Fibroblast of mammary gland (primary cell): ENCODE results near the gene ST8SIA6.

Experiments
- DNase-seq: peaks from one replicate; pipeline ENCODE4 v3.0.0-alpha.2; 2010; ENCODE audit warnings: low read depth
- H3K4me3 ChIP-seq: 2 replicates; pipeline ENCODE4 v1.5.1; 2011; ENCODE audit warnings: low read depth, mild to moderate bottlenecking, low read length, moderate library complexity; ENCODE audit not compliant: control insufficient read depth
- CTCF ChIP-seq: conservative IDR thresholded peaks from 2 replicates; pipeline ENCODE4 v1.5.1; 2011; ENCODE audit warnings: low read depth, low read length, inconsistent platforms; ENCODE audit not compliant: control insufficient read depth, insufficient read depth

ST8SIA6 gene

DNA sequence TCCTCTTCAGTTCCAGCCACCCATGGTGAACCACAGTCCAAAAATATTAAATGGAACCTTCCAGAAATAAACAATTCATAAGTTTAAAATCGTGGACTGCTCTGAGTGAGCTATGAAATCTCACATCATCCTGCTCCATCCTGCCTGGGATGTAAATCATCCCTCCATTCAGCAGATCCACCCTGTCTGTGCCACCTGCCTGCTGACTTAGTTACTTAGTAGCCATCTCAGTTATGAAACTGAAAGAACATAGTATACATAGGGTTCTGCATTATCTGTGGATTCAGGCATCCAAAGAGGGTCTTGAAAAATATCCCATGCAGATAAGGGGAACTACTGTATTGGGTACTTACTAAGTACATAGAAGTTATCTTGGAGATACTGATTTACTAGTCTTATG lies 89.0 kb downstream of the ST8SIA6 start:
- H3K4me3 ChIP-seq: no peak overlapping the region
- DNase-seq: no peak
- no peak for TF ChIP-seq CTCF

DNA sequence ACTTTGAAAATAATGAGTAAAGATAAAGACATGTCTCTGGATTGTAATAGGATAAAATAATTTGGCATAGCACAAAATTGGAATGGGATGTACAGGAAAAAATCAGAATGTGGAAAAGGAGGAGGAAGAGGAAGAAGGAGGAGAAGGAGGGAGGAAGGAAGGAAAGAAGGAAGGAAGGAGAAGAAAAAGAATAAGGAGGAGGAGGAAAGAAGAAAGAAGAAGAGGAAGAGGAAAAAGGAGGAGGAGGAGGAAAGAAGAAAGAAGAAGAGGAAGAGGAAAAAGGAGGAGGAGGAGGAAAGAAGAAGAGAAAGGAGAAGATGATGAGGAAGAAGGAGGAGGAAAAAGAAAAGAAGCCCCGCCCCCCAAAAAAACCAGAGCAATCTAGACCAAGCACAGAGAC lies 95.9 kb downstream of the ST8SIA6 start:
- H3K4me3 ChIP-seq: no peak overlapping the region
- no peak for TF ChIP-seq CTCF
- DNase-seq: no peak

- no peak for DNase-seq
- no peak for TF ChIP-seq CTCF
- H3K4me3 ChIP-seq: no peak overlapping the region
These were observed 96.6 kb downstream of the ST8SIA6 start for GRCh38 chr10:17357781-17358180.

DNA sequence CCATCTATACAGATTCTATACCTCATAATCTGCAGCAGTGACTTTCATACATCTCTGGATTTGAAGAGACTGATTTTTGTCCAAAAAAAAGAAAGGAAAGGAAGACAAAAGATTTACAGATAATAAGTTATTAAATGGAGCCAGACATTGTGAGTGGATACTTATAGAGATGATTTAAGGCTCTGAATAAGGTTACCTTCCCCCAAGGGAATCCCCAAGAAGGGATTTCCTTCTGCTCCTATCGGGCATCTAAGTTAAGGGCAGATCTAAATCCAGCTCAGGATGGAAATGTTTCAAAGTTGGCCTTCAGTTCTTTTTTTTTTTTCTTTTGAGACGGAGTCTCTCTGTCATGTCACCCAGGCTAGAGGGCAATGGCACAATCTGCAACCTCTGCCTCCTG lies 97.6 kb downstream of the ST8SIA6 start:
- no peak overlapping the region for H3K4me3 ChIP-seq
- DNase-seq: no peak
- no peak for TF ChIP-seq CTCF

GRCh38 chr10:17354781-17355180 lies 99.6 kb downstream of the ST8SIA6 start:
- peak; percentile 34 for DNase-seq
- no peak overlapping the region for H3K4me3 ChIP-seq
- no peak for TF ChIP-seq CTCF

- peak; percentile 48 for DNase-seq
- no peak for TF ChIP-seq CTCF
- H3K4me3 ChIP-seq: no peak overlapping the region
These were observed 100.7 kb downstream of the ST8SIA6 start for GRCh38 chr10:17353568-17354300.

DNA sequence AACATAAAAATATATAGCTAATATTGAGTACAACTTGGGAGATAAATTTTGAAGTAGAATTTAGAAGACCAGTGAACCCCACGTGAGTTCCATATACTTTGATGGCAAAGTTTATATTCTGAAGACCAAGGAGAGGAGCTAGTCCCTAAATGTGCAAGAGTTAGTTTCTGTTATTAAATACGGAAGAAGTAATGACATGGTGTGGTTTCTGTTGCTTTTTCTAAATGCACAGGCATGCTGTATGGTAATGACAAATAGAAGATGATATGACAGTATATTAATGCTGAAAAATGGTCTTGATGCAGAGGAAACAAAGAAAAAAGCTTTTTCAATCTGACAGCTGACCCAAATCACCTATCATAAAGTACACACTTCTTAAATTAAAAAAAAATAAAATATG lies 101.8 kb downstream of the ST8SIA6 start:
- H3K4me3 ChIP-seq: no peak overlapping the region
- DNase-seq: no peak
- no peak for TF ChIP-seq CTCF
